Stimulated activated CD8-positive, alpha-beta memory T cell treated with anti-CD3 and anti-CD28 coated beads, Interleukin-15, amount 100 ng/mL, for 48 hours (primary cell): ENCODE data around the gene NTM.

Experiments
- DNase-seq, 2 donors: peaks; one replicate each; pipeline ENCODE4 v3.0.0-alpha.2; 2020; ENCODE audit warnings: low read depth in 2 of 2

Gene NTM

DNA sequence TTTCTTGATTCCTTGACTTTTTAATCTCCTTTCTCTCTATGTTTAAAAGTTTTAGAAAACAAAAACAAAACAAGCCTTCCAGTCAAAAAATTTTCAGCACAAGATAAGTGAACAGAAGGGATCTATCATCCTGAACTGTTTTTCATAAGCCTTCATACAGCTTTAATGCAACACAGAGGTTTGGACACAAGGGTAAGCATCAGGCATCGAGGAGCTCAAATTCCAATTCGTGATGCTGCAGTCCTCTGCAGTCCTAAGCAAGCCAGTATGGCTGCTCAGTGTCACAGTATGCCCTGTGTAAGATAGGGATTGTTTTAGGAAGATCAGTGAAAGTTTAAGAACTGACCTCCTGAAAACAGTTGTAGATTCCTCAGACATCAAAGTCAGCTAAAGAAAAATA is 740.9 kb downstream of the NTM start:
- no peak for DNase-seq

DNA sequence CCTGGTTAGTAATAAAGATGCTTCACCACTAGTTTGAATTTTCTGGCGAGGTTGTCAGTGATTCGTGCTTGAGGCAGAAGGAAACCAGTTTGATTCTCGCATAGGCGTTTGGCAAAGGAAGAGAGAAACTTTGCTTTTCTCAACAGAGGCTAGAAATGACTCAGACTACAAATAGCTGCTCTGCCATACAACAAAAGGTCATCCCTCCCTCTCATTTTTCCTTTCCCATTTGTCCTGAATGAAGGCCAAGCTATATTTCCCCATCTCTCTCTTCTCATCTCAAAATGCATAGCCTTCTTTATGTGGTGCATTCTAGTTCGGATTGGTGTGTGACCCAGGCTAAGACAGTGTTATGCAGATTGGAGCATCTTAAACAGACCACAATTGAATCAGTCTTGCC is 741.4 kb downstream of the NTM start:
- no peak for DNase-seq

DNA sequence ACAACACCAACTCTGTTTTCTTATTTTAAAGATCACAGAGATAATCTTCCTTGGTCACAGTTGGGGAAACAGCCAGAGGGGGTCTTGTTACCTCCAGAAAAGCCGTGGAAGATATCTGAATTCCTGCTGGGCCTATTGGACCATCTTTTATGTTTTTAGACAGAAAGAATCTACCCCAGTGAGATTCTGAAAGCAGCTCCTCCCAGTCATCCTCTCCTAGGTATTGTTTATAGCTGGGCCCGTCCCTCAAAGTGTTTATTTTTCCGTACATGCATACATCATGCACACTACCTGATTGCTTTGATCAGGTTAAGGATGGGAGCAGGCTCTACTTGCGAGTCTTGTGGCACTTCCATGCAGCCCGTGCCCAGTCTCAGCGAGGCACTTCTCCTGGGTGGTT is 742.4 kb downstream of the NTM start:
- DNase-seq: no peak

DNA sequence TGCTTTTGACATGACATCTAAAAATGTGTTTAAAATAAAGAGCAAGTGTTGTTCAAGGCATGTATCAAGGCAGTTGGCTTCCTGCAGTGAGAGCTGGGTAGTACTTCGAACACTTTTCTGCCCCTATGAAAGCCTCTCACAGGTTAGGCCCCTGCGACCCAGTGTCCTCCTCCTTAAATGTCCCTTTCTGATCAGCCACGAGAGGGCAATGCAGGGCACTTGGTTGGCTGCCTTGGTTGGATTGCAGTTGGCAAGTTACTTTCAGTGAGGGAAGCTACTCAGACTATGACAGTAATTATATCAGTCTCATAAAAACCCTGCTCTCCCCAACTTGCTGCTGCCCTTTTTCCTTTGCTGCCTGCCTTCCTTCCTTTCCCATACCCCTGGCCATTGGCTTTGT is 743.8 kb downstream of the NTM start:
- DNase-seq: no peak

DNA sequence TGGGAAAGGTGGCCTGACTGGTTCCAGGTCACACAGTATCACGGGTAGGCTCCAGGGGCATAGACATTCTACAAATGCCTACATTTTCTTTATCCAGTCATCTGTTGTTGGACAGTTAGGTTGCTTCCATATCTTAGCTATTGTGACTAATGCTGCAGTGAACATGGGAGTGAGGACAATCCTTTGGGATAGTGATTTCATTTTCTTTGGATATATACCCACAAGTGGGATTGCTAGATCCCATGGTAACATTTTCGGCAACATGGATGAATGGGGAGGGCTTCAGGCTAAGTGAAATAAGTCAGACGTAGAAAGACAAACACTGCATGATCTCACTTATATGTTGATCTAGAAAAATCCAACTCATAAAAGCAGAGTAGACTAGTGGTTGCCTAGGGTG is 744.3 kb downstream of the NTM start:
- DNase-seq: no peak

DNA sequence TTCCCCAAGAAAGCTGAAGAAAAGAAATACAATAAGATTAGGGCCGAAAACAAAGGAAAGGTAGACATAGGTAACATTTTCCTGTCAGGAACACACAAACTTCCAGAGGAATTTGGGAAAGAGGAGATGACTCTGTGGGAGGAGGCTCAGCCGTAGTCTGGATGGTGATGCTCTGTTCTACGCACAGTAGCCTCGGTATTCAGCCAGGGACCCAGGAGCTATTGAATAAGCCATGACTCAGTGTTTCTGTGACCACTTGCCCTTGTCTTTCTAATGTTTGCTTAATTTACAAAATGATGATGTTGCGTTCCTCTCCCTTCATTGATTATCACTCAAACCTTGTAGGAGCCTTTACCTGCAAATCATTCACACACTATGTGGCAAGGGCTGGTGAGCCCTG is 745.0 kb downstream of the NTM start:
- DNase-seq: no peak

DNA sequence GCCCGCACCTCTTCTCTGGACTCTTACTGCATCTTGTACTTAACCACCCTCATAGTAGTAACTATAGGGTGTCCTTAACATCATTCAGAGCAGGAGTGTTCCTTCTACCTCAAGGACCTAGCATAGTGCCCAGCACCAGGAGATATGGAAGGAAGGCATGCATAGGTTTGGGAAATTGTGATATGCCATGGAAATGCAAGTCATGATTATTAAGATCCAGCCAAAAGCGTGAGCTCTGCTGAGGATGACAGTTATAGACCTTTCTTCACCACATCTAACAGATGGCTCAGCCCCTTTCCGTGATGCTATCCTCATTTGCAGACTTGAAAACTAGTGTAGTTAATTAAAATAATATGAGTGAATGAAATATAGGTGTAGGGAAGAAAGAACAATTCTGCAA is 746.1 kb downstream of the NTM start:
- no peak for DNase-seq

DNA sequence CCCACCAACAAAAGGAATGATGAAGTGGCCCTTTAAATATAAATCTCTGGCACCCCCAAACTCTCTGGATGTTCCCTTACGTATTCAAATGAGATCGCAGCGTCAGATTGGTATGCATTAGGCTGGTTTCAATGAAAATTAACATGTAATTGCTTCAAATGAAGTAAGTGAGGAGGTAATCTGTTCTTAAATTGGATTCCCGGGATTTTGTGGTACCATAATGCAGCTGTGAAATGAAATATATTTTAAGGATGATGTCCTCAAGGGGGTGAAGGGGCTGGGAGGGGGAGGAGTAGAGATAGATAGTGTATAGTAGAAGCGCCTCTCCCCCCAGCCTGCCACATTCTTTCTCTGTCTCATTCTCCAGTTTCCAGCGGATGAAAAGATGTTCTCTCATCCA is 748.2 kb downstream of the NTM start:
- no peak for DNase-seq

DNA sequence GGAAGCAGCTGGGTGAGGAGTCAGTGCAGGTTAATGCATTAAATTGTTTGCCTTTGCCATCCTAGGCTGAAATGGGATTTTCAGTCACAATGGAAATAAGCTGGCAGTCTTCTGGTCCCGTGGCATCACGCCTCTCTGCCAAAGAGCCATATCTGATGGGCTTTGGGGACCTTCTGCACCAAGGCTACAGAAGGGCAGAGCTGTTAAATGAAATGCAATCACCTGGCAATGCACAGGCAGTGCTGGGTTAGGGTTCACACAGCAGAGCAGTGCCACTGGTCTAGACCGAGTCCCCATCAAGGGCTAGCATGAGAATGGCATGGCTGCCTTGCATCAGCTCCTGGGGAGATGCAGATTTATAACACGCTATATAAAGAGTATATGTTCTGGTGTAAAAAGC is 749.2 kb downstream of the NTM start:
- DNase-seq: no peak

DNA sequence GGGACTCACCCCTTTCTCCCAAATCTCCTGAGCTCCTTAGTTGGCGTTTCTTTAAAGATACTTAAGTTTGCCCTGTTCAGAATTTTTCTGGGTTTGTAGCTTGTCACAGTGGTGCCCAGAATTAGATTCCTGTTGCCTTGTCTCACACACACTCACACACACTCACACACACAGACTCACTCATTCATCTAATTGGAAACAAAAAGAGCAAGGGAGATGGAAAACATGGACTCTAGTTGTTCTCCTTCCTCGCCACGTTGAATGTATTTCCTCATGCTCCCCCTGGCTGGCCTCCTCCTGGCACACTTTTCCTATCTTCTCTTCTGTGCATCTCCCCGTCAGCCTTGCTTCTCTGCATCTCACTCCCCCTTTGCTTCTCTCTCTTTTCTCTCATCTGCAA is 752.3 kb downstream of the NTM start:
- no peak for DNase-seq

DNA sequence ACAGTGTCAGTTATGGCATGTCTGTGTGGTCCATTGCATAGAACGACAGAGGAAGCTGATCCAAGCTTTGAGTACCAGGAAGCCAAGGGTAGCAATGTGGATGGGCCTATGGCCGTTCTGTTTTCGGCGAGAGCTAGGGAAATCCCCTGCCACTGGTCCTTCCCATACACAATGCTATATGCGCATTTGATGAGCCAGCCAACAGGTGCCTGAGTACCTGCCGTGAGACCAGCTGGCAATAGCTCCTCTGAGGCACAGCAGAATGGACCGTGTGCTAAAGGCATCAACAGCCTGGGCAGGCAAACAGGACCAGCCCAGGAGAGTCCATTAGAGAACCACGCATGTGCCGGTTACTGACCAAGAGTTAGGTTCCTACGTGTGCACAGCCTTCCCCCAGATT is 753.0 kb downstream of the NTM start:
- no peak for DNase-seq

DNA sequence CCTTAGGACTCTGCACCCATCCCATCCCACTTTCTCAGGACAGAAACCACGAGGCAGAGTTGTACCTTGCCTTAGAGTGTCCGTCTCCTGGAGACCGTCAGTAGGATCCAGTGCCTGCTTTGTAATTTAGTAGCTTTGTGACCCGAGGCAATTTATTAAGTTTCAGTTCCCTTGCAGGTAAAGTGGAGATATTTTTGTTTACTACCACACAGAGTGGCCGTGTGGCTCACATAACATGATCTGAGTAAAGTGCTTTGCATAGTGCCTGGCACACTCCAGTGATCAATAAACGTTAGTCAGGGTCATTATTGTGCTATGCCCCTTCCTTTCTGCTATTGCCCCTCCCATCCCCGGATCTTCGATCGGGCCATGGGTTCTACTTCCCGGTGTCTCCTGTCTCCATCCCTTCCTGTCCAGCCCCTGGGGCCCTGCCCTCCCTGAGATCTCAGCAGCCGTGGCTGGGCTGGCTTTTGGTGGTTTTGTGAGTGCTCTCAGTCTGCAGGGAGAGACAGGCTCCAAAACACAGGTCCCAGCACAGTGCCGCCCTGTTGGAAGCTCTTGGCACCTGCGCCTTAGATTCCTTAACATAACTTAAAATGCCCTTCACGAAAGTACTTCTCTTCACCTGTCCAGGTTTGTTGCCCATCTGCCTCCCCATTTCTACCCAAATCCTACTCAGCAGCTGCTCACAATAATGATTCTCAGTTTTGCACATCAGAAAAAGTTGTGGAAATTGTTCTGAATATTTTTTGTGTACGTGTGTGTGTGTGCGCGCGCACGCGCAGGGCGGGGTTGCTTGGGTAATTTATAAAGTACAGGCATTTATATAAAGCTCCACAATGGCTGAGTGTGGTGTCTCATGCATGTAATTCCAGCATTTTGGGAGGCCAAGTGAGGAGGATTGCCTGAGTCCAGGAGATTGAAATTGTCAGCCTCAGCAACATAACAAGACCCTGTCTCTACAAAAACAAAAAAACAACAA is 753.7 kb downstream of the NTM start:
- DNase-seq: no peak

DNA sequence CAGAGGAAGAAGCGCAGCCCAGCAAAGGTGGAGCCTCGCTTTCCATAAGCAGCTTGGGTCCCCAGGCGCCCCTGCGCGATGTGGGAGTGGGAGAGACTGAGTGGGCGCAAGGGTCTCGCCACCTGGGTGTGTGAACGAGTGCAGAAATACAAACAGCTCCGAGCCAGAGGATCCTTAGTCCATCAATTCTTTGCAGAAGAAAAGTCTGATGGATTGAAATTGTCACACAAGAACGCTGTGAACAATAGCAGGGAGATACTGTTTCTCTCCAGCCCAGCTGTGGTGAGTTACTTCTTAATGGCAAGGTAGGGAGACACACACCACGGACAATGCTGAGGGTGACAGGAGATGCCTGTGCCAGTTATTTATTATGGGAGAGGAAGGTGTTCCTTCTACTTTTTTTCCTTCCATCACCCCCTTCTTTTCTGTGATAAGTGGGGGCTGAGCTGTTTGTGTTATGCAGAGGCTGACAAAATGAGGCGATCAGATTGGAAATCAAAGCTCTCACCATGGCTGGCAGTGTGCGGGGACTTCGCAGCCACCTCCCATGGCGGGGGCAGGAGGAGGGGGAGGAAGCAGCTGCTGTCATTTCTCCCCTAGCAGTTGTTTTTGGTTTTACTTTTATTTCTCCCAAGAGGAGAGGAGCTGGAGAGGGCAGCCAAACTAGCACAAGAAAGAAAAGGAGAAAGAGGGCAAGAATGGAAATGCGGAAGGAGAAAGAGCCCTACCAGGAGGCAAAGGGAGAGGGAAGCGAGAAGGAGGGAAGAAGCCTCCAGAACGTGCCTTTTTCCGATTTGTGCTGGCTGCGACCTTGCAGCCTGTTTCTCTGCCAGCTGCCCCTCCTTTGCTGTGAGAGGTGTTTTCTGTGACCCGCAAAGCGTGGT is 755.8 kb downstream of the NTM start:
- DNase-seq: no peak

DNA sequence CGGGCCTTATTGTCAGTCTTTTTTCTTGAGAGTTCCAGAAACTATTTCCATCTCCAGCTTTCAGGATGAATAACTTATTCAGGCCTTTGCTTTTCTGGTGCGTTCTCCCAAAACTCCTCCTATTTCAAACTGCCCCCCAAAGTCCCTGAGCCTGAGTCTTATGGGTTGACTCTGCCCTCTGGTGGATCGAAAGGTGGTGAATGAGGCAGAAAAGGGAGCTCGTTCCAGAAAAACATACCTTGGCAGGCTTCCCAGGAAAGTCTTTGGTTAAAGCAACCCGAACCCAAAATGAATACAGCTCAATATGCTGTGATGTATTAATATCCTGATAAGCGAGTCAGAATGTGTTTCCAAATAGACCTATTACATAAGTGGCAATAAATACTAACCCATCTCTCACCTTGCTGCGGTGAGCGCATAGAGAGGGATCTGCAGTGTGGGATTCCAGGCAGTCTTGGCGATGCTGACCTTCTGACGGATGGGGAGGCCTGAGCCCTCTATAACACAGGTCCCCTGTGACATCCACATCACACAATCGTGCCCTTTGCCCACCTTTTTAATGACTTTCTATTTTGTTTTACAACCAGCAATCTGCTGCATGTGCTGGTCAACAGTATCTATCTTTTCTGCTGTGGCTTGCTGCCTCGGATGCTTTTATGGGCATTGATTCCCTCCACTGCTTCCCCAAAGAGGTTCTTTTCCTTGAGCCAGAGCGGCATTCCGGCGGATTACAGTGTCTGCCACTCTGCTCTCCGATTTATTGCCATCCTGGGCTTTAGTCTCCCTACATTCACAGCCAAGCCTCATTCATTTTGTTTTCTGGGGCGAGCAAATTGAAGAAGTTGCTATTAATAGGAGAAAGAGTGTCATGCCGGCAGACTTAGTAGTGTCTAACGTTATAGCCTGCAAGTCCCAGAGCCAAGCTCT is 756.8 kb downstream of the NTM start:
- DNase-seq: no peak

DNA sequence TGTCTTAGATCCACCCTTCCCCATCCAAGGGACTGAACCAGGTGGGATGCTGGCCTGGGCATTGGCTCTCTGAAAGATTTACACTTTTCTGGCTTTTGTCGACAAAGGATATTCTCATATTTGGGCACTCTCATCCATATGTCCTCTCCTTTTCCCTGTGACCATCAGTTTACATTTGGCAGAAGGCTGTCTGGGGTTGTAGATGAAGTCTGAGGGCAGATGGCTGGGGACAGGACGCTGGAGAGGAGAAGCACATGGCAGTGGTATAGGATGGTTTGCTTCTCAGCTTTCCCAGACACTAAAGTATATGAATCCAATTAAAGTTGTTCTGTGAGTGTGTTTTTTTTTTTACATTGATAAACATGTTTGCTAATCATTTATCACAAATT is 757.5 kb downstream of the NTM start:
- DNase-seq: no peak

DNA sequence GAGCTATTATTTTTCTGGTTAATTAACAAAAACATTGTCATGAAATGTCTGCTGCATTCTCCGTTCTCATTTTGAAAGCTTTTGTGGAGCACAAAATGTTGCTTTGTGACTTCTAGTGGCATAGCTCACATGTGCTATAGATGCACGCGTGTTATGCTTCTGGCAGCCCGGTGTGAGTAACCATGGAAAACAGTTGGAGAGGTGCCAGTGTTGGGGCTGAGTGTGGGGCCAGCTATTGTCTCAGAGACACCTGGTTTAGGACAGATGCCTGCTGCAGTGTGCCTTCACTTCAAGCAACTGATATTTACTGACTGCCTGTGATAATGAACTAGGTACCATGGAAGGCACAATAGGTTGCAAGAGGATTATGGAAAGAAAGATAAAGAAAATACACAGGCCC is 760.6 kb downstream of the NTM start:
- DNase-seq: no peak

DNA sequence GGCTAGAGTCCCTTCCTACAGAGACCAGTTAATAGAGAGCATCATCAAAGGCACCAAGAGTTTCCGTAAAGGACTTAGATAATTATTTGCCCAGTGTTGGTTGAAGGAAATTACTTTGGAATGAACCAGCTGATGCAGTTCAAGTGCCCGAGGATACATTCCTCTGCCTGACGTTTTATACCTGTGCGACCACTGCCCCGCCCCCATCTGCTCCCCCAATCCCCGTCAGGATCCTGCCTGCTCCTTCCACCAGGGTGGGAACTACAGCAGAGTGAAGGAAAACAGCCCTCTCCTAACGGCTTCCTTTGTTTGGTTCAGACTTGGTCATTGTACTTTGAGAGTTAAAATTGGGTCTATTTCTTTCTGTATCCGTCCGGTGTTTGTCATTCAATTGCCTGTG is 761.5 kb downstream of the NTM start:
- DNase-seq: no peak

DNA sequence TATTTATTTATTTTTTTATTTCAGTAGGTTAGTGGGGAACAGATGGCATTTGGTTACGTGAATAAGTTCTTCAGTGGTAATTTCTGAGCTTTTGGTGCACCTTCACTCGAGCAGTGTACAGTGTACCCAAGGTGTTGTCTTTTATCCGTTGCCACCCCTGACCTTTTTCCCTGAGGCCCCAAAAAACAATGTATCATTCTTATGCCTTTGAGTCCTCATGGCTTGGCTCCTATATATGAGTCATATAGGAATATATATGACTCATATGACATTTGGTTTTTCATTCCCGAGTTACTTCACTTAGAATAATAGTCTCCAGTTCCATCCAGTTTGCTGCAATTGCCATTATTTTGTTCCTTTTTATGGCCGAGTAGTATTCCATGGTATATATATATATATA is 763.9 kb downstream of the NTM start:
- DNase-seq: no peak

DNA sequence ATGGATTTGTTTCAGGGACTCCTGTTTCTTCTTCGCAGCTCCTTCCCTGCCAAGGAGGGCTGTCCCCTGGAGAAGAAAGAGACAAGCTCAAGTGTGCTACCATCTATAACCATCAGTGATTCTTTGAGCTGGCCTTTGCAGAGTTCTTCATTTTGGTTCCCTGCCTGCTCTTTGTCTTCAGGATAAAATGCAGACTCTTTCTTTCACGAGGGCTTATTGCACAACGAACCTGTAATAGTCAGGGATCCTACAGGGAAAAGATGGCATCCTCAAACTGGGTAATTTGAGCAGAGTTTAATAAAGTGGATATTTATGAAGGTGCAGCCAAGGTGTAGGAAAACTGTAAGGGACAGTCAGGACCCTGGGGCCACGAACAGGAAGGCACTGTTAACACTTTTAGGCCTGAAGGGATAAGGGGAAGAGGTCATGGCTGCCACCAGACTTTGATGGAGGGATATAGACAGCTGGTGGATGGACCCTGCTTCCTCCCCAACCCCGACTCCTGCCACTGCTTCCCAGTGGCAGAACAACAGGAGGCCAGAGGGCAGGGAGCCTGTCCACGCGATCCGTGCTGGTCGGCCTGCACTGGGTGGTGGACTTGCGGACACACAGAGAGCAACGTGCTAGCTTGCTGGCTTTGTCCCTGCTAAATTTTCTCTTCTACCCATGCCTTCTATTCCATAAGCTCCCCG is 767.0 kb downstream of the NTM start:
- DNase-seq: no peak

DNA sequence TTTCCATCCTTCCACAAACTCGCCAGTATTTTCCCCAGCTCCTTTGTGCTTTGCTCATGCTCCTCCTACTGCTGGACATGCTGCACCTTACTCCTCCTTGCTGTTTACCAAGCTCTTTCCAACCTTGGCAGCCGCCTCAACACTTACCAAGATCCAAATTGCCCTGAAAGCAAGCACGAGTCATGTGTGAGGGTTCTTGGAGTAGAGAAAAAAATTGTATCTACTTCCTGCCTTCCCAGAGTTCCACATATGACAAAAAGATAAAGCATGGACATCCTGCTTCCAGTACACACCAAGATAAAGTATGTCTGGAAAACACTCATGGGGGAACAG is 767.5 kb downstream of the NTM start:
- no peak for DNase-seq

DNA sequence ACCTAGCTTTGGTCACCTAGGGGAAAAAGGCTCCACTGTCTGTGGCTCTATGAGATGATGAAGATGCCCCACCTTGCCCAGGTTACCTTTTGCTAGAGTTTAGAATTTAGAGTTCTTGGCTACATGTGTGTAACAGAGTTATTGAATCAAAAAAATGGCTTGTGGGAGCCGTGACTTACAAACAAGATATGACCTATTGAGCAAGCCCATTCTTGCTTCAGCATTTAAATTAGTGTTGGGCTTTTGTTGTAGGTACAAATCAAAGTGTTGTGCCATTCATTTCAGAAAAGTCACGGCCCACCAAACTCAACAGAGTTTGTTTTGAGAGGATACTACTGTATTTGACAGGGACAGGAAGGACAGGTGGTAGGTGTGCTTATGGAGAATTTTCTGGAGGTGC is 768.8 kb downstream of the NTM start:
- DNase-seq: no peak
